NCI-H1105 treated with DMSO at 0.1 percent for 48 hours (cell line): ENCODE measurements around the gene SMAD5.

Experiments used
- DNase-seq: peaks from one replicate; lab custom pipeline; 2025; lab: John Stamatoyannopoulos, UW

SMAD5 gene

GRCh38 chr5:136132557-136133221 is at the start of gene SMAD5:
Gene SMAD5, plus strand, starts transcription at chr5:136132845. Its CDS starts 20,916 bp downstream, at chr5:136153761.
- peak; percentile 66 for DNase-seq

GRCh38 chr5:136084698-136085097 is 47.9 kb upstream of the SMAD5 start:
- DNase-seq: peak; percentile 15

- no peak for DNase-seq
These were observed 45.7 kb upstream of the SMAD5 start for GRCh38 chr5:136086783-136087566.

GRCh38 chr5:136087961-136088871 is 44.4 kb upstream of the SMAD5 start:
- DNase-seq: no peak

- DNase-seq: no peak
These were observed 42.9 kb upstream of the SMAD5 start for GRCh38 chr5:136089791-136090190.

GRCh38 chr5:136090319-136090718 is 42.3 kb upstream of the SMAD5 start:
- DNase-seq: no peak

GRCh38 chr5:136094189-136094912 is 38.3 kb upstream of the SMAD5 start:
- DNase-seq: no peak

GRCh38 chr5:136094913-136095641 is 37.6 kb upstream of the SMAD5 start:
- DNase-seq: no peak

- no peak for DNase-seq
These were observed 34.5 kb upstream of the SMAD5 start for GRCh38 chr5:136098176-136098575.

GRCh38 chr5:136099870-136100269 is 32.8 kb upstream of the SMAD5 start:
- no peak for DNase-seq

GRCh38 chr5:136101884-136102283 is 30.8 kb upstream of the SMAD5 start:
- no peak for DNase-seq

GRCh38 chr5:136103118-136103517 is 29.5 kb upstream of the SMAD5 start:
- DNase-seq: no peak

- no peak for DNase-seq
These were observed 28.2 kb upstream of the SMAD5 start for GRCh38 chr5:136104306-136104965.

- no peak for DNase-seq
These were observed 26.2 kb upstream of the SMAD5 start for GRCh38 chr5:136106351-136107031.

GRCh38 chr5:136108180-136108611 is 24.4 kb upstream of the SMAD5 start:
- DNase-seq: no peak

- no peak for DNase-seq
These were observed 23.9 kb upstream of the SMAD5 start for GRCh38 chr5:136108766-136109165.

- DNase-seq: no peak
These were observed 23.1 kb upstream of the SMAD5 start for GRCh38 chr5:136109453-136110135.

- no peak for DNase-seq
These were observed 19.0 kb upstream of the SMAD5 start for GRCh38 chr5:136113606-136114005.

GRCh38 chr5:136114414-136115125 is 18.1 kb upstream of the SMAD5 start:
- DNase-seq: no peak
